Activated T-cell treated with anti-CD3 and anti-CD28 coated beads for 4 hours (primary cell): ENCODE measurements around the gene MNAT1.
"Not testable (repeated sequence)": the region's sequence is repeated elsewhere in the genome, so short reads cannot be mapped to it uniquely, and the experiment has no call there.

Experiments used
- DNase-seq: peaks from one replicate; pipeline ENCODE4 v3.0.0-alpha.2; 2020

Gene MNAT1

DNA sequence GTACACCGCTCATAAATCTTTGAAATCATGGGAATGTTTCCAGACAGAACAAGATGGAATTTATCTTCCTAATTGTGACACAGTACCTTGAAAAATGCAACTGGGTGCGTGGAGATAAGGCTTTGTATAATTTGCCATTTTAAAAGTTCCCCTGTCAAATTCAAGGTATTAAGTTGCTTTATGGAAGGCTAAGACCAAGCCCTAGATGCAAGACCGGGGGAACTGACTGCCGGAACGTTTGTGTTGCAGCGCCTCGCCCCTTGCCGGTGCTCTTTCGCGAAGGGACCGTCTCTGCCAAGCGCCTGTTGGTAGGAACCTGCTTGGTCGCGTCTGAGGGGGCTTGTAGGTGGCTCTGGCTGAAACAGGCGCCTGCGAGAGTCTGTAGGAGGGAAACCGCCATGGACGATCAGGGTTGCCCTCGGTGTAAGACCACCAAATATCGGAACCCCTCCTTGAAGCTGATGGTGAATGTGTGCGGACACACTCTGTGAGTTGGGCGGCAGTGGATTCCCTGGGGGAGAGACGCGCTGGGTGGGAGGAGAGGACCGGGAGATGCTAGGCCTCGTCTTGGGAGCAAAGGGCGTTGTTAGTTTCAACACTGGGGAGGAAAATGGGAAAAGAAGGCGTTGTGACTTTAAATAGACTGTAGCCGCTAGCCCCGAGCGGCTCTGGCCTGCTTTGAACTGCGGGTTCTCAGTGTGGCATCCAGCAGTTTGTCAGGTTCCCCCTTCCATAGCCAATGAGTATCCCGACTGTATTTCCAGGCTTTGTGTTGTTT, at the start of gene MNAT1:
MNAT1 (plus strand) TSS at position 297 of the 778 bp plus-strand sequence; CDS start at position 399, 102 bp downstream.
- peak; percentile 68 for DNase-seq

DNA sequence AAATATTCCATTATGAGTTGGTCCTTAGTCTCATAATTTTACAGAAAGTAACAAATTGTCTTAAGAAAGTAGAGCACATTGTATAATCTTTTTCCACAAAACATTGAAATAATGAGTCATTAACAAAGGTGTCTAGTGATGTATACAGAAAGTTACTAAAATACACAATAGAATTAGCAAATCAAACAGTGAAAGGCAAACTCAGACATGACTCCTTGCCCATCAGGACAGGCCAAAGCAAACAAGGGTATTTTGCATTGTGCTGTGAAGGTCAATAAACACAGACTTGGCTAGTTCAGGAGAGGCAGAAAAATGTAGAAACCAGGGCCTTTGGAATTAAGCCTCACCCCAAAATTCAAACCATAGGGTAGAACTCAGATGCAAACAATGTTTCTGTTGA, 47.7 kb upstream of the MNAT1 start:
- DNase-seq, result no peak

DNA sequence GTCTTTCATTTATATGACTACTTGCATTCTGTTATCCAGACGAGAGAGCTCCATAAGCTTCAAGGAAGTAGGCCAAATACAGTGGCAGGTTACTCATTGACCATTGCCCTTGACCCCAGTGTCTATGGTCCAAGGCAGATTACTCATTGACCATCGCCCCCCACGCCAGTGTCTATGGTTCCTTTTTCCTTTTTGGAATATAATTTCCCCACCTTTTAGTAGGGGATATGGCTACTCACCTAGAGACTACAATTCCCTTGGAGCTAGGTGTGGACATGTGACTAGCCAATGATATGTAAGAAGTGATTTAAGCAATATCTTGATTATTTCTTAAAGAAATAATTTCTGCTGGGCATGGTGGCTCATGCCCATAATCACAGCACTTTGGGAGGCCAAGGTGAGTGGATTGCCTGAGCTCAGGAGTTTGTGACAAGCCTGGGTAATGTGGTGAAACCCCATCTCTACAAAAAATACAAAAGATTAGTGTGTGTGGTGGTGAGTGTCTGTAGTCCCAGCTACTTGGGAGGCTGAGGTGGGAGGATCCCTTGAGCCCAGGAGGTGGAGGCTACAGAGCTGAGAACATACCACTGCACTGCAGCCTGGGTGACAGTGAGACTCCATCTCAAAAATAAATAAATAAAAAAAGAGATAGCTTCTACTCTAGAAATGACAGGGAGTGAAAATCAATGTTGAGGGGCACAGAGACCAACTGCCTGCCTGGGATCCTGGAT, 43.0 kb upstream of the MNAT1 start:
- DNase-seq, result no peak

DNA sequence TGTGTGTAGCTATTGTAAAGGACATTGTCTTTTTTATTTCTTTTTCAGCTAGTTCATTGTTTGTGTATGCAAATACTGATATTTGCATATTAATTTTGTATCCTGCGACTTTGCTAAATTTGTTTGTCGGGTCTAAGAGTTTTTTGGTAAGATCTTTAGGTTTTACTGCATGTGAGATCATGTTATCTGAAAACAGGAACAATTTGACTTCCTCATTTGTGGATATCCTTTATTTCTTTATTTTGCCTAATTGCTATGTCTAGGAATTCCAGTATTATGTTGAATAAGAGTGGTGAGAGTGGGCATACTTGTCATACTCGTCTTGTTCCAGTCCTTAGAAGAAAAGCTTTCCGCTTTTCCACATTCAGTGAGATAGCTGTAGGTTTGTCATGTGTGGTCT, 39.2 kb upstream of the MNAT1 start:
- DNase-seq, result no peak

DNA sequence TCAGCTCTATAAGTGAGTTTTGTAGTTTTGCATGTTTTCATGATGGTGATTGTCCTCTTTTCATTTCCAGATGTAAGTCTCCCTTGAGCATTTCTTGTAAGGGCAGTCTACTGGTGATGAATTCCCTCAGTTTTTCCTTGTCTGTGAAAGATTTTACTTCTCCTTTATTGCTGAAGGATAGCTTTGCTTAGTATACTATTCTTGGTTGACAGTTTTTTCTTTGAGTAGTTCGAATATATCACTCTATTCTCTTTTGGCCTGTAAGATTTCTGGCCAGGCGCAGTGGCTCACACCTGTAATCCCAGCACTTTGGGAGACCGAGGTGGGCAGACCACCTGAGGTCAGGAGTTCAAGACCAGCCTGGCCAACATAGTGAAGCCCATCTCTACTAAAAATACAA, 34.0 kb upstream of the MNAT1 start:
- DNase-seq, result no peak

DNA sequence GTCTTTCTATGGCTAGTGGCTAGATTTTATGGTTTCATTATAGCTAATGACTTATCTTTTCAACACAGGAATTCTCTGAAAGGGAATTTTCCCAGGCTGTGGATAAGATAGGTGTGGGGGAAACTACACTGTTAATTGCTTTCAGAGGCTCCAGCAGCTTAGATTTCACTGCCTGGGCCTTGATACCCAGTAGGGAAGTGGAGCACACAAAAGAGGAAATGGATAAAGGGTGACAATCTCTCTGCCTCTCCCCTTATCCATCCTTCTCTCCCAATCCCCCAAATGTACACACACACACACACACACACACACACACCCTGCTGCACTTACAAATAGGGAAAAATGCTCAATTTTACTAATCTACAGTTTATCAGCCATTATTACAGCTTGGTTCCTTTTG, 29.5 kb upstream of the MNAT1 start:
- DNase-seq, result no peak

DNA sequence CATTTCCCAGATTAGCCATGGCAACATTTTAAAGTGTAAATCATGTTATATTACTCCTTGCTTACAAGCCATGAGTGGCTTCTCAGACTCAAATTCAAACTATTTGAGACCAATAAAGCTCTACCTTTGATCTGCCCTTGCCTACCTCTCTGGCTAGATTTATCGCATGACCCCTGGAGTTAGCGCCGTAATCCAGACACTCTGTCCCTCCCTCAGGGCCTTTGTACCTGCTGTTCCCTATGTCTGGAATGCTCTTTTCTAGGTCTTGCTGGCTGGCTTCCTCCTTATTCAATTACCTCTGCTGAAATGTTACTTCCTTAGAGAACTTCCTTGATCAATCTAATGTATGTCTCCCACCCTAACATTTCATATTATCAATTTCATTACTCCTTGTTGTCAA, 26.7 kb upstream of the MNAT1 start:
- DNase-seq, result no peak

DNA sequence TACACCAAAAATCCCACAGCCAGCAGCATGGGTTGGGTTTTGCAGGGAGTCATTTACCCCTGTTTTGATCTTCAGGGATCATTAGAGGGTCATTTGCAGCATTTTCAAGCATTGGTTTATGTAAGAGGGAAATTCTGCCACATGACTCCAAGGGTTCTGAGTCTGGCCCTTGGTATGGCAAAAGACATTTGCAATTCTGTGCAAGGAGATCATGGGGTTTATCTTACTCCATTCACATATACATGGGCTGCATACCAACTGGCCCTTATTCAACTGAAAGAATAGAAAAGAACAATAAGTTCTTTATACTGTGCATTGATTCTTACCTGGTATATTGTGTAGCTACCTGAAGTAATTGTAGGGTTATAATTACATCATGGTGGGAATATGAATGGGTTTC, 24.1 kb upstream of the MNAT1 start:
- no peak for DNase-seq

DNA sequence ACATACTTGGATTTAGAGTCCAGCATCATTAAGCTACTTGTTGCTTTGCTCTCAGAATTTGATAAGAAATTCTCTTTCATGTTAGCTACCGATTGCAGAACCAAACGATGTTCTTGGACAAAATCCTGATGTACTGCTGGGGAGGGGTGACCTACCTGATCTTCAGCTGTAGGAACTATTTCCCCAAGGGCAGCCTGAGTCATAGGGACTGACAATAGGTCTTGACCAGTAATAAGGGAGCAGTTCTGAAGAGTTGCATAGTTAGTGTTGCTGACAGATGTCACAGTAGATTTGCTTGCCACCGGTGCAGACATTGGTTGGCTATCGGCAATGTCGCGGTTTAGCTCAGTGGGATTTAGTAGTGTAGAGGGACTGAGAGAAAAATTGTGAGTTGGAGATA, 21.0 kb upstream of the MNAT1 start:
- no peak for DNase-seq

DNA sequence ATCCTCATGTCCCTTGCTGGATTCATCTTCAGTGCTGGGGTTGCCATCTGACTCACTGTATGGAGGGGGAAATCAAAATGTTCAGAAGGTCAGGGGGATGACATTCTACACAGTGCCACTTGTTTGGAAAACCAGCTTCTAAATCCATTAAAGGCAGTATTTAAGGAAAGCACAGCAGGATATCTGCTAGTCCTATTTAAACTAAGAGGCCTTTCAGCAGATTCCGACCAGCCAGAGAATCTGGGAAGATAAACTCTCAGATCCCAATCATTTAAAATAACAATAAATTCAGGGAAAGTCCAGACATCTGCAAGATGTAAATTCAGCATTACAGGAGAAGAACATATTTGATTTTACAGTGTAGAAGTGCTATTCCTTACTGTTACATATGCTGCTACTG, 14.2 kb upstream of the MNAT1 start:
- no peak for DNase-seq

DNA sequence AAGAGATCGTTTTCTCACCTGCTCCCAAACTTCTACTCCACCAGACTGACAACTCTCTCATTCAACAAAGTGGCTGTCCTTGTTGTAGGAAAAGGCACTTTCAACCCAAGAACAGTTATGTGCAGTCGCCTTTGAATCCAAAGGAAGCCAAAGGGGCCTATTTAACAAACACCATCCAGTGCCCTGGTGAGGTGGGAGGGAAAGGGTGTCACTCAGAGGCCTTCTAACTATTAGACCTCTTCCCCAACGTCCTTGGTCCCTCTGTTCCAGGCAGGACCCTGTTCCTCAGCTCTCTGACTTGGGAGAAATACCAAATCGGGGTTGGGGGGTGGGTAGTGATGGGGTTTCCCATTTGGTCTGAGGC, 13.6 kb upstream of the MNAT1 start:
- no peak for DNase-seq

DNA sequence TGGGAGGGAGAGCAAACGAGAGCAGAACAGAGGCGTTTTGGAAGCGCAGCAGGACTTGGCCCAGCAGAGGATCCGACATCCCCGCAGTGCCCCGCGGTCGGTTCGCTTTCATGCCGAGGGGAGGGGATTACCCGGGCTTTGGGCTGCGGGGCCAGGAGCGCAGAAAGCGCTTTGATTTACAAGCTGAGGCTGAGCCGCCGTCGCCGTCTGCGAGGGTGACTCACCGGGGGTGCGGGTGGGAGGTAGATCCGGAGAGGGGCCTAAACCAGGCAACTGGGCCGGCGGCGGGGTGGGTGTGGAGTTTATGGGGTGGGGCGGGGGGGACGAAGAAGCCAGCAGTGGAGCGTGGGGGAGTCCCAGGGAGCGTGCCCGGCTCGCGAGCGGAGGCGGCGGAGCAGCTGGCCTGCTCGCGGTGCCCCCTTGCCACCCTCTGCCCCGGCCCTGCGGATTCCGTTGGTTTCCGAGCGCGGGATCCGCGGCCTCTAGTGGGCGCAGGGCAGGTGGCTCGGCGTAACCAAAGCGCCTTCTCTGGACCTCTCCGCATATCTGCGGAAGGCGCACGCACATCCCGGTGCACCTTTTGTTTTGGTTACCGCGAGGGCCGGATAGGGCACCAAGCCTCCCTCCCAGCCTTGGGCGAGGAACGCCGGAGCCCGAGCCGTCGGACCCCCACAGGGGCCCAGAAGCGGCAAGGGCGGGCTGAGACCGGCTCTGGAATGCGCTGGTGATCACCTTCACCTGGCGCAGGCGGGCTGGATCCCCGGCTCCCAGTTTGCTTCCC, 13.0 kb upstream of the MNAT1 start:
- peak; percentile 70 for DNase-seq

DNA sequence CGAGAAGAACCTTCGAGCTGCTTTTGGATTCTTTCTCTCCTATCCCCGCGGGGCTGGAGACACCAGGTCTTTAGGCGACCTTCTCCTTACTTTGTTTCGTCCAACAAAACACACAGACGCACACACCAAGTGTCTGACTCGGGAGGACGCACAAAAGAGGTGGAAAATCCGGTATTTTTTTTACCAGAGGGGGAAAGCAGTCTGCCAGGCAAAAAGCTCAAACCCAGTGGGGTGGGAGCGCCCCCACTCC, 12.5 kb upstream of the MNAT1 start:
- no peak for DNase-seq

DNA sequence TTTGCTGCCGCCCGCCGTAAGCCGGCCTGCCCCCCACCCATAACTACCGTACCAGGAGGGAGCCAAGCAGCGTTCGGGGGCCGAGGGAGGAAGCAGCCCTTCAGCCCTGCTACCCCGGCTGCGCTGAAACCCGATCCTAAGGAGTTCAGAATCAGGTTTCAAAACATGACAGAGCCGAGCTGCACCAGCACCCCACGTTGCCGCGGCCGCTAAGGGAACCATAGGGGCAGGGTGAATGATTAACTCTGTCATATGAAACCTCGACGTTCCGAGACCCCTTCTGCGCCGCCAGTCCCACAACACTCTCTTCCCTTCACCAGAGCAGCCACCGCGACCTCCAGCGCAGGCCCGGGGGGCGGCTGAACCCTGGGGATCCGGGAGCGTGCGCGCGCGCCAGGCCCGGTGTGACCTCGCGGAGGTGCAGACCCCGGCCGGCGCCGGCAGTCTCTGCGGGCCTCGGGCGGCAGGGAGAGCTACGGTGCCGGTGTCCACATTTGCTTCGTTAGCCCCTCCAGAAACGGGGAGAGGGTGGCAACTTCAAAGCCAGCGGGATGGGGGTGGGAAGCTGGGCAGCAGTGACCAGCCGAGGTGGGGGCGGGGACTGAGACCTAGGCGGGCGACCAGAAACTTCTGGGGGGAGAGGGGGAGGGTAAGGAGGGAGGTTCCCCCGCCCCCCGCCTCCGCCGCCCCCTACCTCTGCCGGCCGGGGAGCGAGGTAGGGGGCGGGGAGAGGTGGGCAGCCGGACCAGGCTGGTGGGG, 12.0 kb upstream of the MNAT1 start:
- DNase-seq, result peak; percentile 5

DNA sequence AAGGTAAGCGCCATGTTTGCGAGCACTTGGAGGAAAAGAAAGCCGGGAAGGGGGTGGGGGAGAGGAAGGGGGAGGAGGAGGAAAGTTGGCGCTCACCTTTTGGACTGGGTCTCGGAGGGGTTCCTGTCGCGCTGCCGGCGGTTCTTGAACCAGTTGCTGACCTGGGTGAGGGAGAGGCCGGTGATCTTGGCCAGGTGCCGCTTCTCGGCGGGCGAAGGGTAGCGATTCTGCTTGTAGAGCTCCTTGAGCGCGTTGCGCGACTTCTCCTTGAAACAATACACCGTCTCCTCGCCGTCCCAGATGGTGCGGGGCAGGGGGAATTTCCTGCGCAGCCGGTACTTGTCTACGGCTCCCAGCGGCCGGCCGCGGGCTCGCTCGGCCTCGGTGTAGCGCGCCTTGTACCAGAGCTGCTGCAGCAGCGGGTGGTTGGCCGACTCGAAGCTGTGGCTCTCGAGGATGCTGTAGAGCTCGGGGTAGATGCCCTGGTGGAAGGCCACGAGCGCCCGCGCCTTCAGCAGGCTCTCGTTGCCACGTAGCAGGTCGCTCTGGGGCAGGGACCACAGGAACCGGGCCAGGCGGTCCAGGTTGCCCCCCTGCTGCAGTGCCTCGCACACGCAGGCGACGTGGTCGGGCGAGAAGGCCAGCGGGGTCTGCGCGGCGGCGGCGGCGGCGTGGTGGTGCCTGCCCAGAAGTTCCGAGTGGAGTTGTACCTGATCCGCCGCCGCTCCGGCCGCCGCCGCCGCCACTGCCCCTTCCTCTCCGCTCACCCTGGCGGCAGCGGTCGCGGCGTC, 11.2 kb upstream of the MNAT1 start:
- peak; percentile 4 for DNase-seq

DNA sequence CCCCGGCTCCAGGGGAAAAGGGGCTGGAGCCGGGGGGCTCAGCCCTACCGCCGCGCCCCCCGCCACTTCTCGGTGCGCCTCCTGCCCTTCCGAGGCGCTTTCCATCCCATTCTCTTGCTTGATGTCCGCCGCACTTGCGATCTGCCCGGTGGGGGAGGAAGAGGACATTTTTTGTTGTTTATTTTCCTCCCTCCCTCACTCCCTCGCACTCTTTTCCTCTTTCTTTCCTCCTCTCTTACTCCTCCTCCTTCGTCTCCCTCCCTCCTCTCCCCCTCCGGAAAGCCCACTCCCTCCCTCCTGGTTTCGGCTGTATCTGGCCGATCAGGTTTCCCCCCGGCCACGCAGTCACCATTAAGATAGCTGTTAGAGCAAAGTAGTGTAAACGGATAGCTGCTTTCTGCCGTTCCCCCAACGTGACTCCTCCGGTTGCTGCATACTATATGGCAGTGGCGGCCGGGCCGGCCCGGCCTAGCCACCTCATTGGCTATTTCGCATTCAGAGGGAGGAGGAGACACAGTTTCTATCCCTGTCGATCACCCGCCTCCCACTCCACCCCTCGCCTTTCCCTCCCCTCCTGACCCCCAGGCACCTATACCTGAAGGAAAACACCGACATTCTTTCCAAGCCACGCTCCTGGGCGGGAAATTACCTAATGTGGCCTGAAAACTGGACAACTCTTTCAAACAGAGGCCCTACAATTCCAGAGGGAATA, 10.5 kb upstream of the MNAT1 start, which contains the start of gene SIX4:
SIX4 (minus strand) TSS at position 445 of the 712 bp plus-strand sequence; CDS start at position 168, 277 bp downstream.
- no peak for DNase-seq

DNA sequence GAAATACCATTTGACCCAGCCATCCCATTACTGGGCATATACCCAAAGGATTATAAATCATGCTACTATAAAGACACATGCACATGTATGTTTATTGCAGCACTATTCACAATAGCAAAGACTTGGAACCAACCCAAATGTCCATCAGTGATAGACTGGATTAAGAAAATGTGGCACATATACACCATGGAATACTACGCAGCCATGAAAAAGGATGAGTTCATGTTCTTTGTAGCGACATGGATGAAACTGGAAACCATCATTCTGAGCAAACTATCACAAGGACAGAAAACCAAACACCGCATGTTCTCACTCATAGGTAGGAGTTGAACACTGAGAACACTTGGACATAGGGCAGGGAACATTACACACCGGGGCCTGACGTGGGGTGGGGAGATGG, 3.3 kb upstream of the MNAT1 start:
- not testable (repeated sequence) for DNase-seq

DNA sequence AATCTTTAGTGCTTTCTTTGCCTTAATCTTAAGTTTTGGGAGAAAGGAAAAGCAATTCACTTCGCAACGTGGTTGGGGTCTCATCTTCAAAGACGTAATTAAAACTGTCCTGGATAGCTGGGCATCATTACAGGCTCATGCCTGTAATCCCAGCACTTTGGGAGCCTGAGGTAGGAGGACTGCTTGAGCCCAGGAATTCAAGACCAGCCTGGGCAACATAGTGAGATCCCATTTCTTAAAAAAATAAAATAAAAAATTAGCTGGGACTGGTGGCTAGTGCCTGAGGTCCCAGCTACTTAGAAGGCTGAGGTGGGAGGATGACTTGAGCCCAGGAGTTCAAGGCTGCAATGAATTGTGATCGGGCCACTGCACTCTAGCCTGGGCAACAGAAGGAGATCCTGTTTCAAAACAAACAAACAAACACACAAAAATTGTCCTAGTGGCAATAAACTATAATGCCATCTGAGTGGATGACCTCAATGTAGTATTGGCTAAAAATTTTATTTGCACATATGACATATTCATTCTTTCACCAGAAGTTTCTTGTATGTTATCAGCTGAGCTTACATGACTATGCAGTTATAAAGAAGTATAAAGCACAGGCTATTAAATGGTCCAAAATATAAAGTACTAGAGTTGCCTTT, 1.6 kb upstream of the MNAT1 start:
- DNase-seq, result no peak

DNA sequence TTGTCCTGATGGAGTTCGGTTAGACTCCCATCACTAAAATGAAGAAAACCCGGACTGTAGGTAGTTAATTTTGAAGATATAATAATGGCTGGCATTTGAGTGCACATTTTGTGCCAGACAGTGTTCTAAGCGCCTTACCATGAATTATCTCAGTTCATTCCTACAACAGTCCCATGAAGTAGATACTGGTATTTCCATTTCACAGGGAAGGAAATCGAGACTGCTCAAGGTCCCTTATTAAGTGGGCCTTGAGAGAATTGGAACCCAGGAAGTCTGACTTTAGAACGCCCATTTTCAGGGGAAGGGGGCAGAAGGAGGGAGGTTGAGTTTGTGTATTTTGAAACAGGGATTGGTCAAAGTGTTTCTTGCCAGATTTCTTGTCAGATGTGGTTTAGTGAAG, 855 bp downstream of the MNAT1 start:
- no peak for DNase-seq

DNA sequence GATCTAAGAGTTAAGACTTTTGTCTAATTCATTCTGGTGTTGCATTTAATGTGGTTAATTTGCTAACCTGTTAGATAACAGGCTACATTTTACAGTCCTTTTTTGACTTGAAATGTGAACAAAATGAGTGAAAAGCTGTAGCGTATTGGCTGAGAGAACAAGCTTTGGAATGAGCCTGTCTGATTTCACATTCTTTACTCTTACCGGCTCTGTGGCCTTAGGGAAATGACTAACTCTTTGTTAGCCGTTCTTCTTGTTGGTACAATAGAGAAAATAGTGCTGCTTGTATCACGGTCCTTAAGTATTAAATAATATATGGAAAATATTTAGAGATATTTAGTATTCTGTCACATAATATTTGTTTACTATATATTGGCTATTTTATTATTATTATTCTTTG, 1.9 kb downstream of the MNAT1 start:
- no peak for DNase-seq

DNA sequence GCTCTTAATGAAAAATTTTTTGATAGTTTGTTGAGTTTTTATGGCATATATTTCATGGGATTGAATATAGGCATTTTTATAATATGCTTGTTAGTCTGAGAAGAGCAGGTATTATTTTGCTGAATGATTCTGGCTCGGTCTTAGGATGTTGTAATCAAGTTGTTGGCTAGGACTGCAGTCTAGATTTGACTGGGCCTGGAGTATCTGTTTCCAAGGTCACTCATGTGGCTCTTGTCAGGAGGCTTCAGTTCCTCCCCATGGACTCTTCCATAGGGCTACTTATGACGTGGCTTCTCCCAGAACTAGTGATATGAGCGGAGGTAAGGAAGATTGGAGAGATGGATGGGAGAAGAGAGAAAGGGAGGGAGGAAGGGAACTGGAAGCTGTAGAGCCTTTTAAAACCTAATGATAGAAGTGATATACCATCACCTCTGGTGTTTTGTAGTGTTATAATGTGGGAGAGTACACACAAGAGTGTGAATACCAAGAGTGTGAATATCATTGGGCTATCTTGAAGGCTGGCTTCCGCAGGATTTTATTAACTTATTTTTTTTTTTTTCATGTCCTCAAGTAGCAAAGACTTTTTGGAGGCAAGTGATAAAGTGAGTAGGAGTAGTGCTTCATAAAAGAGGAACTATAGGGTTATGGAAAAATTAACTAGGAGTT, 4.4 kb downstream of the MNAT1 start:
- no peak for DNase-seq
